H1 (cell line): ENCODE measurements around the gene FMC1. TPM values are rescaled to one million over a fixed set of nuclear protein-coding genes. Genes with fewer than 3 reads are reported as not detected.

ENCODE experiments used
- CBX5 ChIP-seq: fragments of 300-800, 300-1000 bp; sonication (generic); IDR thresholded peaks from 2 replicates; pipeline ENCODE4 v1.7.1; 2016; ENCODE audit warnings: antibody characterized with exemption, low read length, low read depth
- EP300 ChIP-seq, 2 experiments: IDR thresholded peaks; 1 replicate in 1 of 2; 2 replicates in 1 of 2; pipeline ENCODE4 v1.6.1; 2011 to 2012; ENCODE audit warnings: low read depth in 2 of 2, low read length in 2 of 2, mild to moderate bottlenecking in 2 of 2, borderline replicate concordance in 1 of 2, inconsistent platforms in 1 of 2, moderate library complexity in 1 of 2
- GABPA ChIP-seq: IDR thresholded peaks from 2 replicates; pipeline ENCODE4 v1.6.1; 2011; ENCODE audit warnings: mild to moderate bottlenecking, low read length, moderate library complexity, borderline replicate concordance; ENCODE audit not compliant: insufficient read depth
- JUND ChIP-seq: IDR thresholded peaks from 2 replicates; pipeline ENCODE4 v1.6.1; 2011; ENCODE audit warnings: mild to moderate bottlenecking, improper control_type of control experiment, low read length
- RAD21 ChIP-seq, 2 experiments: IDR thresholded peaks in 1 of 2; conservative IDR thresholded peaks in 1 of 2; 2 replicates each; pipeline ENCODE4 v1.6.1; 2011; ENCODE audit warnings: low read depth in 2 of 2, low read length in 2 of 2, improper control_type of control experiment in 1 of 2, inconsistent platforms in 1 of 2, mild to moderate bottlenecking in 1 of 2, moderate library complexity in 1 of 2
- TAF1 ChIP-seq: IDR thresholded peaks from 2 replicates; pipeline ENCODE4 v1.6.1; 2011; ENCODE audit warnings: mild to moderate bottlenecking, low read depth, low read length
- polyA plus RNA-seq, 7 experiments: library from polyadenylated mRNA; depleted of rRNA in 3 of 7; stranded (reverse) in 5 of 7; unstranded in 2 of 7; fragments of >200 nt in 5 of 7; fragments of 200-250 nt in 2 of 7; gene quantifications; 1 replicate in 5 of 7; 2 replicates in 1 of 7; 4 replicates in 1 of 7; pipeline versions ENCODE4 v1.2.1 to v1.2.3, GENCODE V29; 2011 to 2013; ENCODE audit warnings: missing spikeins in 2 of 7, mixed read lengths in 2 of 7
- total RNA-seq: library from RNA; stranded (reverse); fragmentation: NEBNext Ultra II Directional; extraction: Animal tissue kit (Norgen Biotek cat#: 25700); gene quantifications from 2 replicates; pipeline ENCODE4 v1.2.1, GENCODE V29; 2021
- TF ChIP-seq, protein P1 (sequence below): fragments of 300-600 bp; sonication (generic); IDR thresholded peaks from 2 replicates; pipeline ENCODE4 v1.7.1; 2012; ENCODE audit warnings: low read length, moderate library complexity, mild to moderate bottlenecking, inconsistent platforms; ENCODE audit not compliant: insufficient replicate concordance

Gene FMC1
- total and polyA plus RNA-seq, 2 of the 8 experiments (the other 6 are each of a cell fraction or from before 2014, with no cell fraction given): 15.8 to 28.4 TPM

DNA sequence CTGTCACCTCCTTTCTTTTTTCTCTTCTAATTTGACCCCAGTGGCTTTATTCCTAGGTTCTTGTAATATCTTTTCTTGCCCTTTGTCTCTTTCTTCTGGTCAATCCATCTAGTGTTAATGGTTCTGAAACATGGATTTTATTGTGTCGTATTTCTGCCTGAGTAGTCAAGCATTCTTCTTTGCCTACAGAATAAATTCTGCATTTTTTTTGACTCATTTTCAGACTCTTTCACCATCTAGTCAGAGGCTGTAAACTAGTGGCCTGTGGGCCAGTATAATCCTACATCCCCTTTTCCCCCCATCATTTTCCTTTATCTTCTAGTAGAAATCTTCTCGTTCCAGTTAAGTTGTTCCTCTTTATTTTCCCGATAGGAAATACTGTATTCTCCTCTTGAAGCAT, 48.0 kb downstream of the FMC1 start (continued):
- TF ChIP-seq, protein P1, sequence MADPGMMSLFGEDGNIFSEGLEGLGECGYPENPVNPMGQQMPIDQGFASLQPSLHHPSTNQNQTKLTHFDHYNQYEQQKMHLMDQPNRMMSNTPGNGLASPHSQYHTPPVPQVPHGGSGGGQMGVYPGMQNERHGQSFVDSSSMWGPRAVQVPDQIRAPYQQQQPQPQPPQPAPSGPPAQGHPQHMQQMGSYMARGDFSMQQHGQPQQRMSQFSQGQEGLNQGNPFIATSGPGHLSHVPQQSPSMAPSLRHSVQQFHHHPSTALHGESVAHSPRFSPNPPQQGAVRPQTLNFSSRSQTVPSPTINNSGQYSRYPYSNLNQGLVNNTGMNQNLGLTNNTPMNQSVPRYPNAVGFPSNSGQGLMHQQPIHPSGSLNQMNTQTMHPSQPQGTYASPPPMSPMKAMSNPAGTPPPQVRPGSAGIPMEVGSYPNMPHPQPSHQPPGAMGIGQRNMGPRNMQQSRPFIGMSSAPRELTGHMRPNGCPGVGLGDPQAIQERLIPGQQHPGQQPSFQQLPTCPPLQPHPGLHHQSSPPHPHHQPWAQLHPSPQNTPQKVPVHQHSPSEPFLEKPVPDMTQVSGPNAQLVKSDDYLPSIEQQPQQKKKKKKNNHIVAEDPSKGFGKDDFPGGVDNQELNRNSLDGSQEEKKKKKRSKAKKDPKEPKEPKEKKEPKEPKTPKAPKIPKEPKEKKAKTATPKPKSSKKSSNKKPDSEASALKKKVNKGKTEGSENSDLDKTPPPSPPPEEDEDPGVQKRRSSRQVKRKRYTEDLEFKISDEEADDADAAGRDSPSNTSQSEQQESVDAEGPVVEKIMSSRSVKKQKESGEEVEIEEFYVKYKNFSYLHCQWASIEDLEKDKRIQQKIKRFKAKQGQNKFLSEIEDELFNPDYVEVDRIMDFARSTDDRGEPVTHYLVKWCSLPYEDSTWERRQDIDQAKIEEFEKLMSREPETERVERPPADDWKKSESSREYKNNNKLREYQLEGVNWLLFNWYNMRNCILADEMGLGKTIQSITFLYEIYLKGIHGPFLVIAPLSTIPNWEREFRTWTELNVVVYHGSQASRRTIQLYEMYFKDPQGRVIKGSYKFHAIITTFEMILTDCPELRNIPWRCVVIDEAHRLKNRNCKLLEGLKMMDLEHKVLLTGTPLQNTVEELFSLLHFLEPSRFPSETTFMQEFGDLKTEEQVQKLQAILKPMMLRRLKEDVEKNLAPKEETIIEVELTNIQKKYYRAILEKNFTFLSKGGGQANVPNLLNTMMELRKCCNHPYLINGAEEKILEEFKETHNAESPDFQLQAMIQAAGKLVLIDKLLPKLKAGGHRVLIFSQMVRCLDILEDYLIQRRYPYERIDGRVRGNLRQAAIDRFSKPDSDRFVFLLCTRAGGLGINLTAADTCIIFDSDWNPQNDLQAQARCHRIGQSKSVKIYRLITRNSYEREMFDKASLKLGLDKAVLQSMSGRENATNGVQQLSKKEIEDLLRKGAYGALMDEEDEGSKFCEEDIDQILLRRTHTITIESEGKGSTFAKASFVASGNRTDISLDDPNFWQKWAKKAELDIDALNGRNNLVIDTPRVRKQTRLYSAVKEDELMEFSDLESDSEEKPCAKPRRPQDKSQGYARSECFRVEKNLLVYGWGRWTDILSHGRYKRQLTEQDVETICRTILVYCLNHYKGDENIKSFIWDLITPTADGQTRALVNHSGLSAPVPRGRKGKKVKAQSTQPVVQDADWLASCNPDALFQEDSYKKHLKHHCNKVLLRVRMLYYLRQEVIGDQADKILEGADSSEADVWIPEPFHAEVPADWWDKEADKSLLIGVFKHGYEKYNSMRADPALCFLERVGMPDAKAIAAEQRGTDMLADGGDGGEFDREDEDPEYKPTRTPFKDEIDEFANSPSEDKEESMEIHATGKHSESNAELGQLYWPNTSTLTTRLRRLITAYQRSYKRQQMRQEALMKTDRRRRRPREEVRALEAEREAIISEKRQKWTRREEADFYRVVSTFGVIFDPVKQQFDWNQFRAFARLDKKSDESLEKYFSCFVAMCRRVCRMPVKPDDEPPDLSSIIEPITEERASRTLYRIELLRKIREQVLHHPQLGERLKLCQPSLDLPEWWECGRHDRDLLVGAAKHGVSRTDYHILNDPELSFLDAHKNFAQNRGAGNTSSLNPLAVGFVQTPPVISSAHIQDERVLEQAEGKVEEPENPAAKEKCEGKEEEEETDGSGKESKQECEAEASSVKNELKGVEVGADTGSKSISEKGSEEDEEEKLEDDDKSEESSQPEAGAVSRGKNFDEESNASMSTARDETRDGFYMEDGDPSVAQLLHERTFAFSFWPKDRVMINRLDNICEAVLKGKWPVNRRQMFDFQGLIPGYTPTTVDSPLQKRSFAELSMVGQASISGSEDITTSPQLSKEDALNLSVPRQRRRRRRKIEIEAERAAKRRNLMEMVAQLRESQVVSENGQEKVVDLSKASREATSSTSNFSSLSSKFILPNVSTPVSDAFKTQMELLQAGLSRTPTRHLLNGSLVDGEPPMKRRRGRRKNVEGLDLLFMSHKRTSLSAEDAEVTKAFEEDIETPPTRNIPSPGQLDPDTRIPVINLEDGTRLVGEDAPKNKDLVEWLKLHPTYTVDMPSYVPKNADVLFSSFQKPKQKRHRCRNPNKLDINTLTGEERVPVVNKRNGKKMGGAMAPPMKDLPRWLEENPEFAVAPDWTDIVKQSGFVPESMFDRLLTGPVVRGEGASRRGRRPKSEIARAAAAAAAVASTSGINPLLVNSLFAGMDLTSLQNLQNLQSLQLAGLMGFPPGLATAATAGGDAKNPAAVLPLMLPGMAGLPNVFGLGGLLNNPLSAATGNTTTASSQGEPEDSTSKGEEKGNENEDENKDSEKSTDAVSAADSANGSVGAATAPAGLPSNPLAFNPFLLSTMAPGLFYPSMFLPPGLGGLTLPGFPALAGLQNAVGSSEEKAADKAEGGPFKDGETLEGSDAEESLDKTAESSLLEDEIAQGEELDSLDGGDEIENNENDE: no peak
- no peak for TF ChIP-seq CBX5
- TF ChIP-seq EP300 (IDR thresholded peaks at IDR 0.05; ENCODE audit: borderline replicate concordance in 1 of 2, low read depth in 2 of 2, low read length in 2 of 2): no peak
- no peak for TF ChIP-seq TAF1
- no peak for TF ChIP-seq GABPA
- TF ChIP-seq RAD21 (IDR thresholded peaks at IDR 0.05 in 1 of 2, conservative IDR thresholded peaks at IDR 0.05 in 1 of 2; ENCODE audit: low read depth in 2 of 2, low read length in 2 of 2): no peak
- TF ChIP-seq JUND: no peak
